ENCODE data around the gene MAP3K1.

Gene MAP3K1

GRCh38 chr5:56900858-56901578 is 85.7 kb downstream of the MAP3K1 start:
- peak; percentile 13 for DNase-seq (ENCODE audit: low read depth, low spot score)

GRCh38 chr5:56908942-56909293 is 93.6 kb downstream of the MAP3K1 start:
- no peak for DNase-seq (ENCODE audit: low read depth, low spot score)

- DNase-seq (ENCODE audit: low read depth, low spot score): peak; percentile 92
These were observed 94.2 kb downstream of the MAP3K1 start, which contains the start of gene SETD9 for GRCh38 chr5:56909294-56910209. Gene SETD9 (plus strand): TSS chr5:56909596. CDS start chr5:56909646, 50 bp downstream.

GRCh38 chr5:56910210-56910965 is 95.0 kb downstream of the MAP3K1 start:
- no peak for DNase-seq (ENCODE audit: low read depth, low spot score)

DNA sequence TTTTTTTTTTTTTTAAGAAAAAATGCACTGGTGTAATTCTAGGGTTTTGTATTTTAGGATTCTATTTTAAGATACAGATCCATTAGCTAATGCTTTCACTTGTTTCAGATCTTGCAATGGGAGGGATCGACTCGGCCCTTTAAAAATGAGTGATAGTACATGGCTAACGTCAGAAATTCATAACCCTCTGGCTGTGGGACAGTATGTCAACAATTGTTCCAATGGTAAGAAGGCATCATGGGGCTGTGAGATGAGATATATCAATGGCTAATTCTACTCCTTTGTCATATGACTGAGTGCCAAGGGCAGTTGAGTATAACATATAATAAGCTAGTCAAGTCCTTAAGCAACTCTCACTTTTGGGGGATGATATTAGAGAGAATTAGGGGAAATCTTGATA is 98.4 kb downstream of the MAP3K1 start:
- no peak for DNase-seq (ENCODE audit: low read depth, low spot score)

DNA sequence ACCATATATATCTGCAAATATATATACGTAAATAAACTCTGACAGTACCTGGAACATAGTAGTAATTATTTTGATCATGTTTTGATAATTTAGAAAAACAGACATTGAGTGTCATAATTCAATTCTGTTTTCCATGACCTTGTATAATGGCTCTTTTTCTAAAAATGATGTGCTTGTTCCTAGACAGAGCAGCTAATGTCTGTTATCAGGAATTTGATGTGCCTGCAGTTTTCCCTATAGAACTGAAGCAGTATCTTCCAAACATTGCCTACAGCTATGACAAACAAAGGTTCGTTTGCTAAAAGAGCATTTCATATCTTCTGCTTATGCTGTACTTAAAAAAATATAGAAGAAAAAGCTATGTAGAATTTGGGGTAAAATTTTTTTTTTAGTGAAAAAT is 99.3 kb downstream of the MAP3K1 start:
- DNase-seq (ENCODE audit: low read depth, low spot score): no peak

- no peak for DNase-seq (ENCODE audit: low read depth, low spot score)
These were observed 102.2 kb downstream of the MAP3K1 start for GRCh38 chr5:56917534-56917933.

- DNase-seq (ENCODE audit: low read depth, low spot score): no peak
These were observed 102.7 kb downstream of the MAP3K1 start for GRCh38 chr5:56918054-56918453.

DNA sequence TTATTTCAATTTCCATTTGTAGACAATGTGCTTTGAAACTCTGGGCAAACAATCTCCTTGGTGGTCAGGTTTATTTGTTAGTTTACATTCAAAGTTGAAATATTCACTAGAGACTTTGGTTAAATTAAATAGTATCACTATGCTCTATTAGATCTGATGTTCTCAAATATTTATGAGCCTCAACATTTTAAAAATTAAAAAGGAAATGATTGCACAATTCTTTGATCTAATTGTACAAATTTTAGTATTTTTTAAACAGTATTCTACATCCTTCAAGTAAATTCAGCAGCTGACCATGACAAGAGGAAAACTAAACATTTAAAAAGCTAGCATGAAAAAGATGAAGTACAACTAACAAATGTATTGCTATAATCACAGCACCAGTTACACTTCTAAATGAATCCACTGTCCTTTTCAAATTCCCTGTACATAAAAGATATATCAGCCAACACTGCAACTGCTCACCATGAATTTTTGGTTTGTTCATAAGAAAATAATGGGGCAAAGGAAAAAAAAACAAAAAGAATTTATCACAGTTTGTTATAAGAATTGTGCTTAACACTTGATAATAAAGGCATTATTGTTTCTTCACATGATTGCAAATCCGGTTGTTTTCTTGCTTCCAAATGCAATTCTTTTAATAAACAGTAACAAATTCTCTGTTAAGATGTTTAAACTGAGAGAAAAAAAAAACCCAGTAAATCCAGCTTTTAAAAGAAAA is 104.8 kb downstream of the MAP3K1 start:
- no peak for DNase-seq (ENCODE audit: low read depth, low spot score)

DNA sequence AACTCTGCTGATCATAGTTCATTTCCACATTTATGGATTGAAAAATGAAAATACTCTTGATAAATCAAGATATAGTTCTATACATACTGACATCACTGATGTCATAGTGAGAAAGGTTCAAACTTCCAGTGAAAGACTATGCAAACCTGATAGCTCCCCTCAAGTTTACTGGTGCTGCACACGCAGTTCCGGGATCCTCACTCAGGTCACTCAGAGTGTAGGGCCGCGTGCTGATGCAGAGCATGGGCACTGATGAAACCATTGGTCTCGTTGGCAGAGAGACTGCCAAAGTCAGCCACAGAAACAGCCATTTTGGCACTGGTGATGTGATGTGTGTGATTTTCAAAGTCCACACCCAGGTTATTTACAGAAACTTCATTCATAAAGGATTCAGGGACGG is 107.6 kb downstream of the MAP3K1 start:
- no peak for DNase-seq (ENCODE audit: low read depth, low spot score)

GRCh38 chr5:56934325-56934724 is 119.0 kb downstream of the MAP3K1 start:
- no peak for DNase-seq (ENCODE audit: low read depth, low spot score)

DNA sequence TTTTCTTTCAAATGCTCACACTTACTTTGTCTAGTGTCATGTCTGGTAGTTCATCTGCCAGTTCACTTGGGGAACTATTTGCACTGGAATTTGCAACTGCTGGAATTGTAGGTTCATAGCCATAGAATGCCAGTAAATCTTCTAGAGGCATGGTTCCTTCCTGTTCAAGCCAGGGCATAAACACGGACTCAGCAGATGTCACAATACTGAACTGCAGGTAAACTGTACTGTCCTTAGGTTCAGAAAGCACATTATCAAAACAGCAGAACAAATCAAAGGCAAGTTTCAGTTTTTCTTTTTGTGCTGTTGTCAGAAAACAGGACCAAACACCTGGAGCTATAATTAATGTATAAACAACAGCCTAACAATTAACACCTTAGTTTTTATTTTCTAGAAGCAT is 123.5 kb downstream of the MAP3K1 start:
- DNase-seq (ENCODE audit: low read depth, low spot score): no peak

DNA sequence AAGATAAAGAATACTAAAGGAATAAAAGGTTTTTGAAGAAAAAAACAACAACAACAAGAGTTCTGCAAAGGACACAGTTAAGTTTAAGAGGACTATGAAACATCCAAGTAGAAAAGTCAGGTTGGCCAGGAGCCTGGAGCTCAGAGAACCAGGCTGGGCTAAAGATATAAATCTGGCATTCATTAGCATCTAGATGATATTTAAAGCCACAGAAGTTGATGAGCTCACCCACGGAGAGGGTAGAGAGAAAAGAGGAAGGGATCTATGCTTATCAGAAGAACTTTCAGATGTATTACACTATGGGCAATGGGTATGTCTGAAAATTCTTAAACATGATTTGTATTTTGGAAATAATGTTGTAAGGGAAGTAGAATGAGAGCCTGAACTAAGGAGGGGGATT is 126.6 kb downstream of the MAP3K1 start:
- no peak for DNase-seq (ENCODE audit: low read depth, low spot score)

All from smooth muscle cell of the brain vasculature (primary cell).